ENCODE data around the gene BRD4.

- no peak for TF ChIP-seq CREB1 (IDR thresholded peaks at IDR 0.05)
- no peak for TF ChIP-seq CREB1 (CRISPR knock-in tag; IDR thresholded peaks at IDR 0.05)
- no peak for TF ChIP-seq CTCF (CRISPR knock-in tag; IDR thresholded peaks at IDR 0.05)
- no peak for TF ChIP-seq GABPB1 (CRISPR knock-in tag; IDR thresholded peaks at IDR 0.05)
- TF ChIP-seq THRA (CRISPR knock-in tag; IDR thresholded peaks at IDR 0.05; ENCODE audit: borderline replicate concordance), result no peak
- no peak for TF ChIP-seq HMGXB3 (CRISPR knock-in tag; IDR thresholded peaks at IDR 0.05; ENCODE audit: borderline replicate concordance)
- no peak for TF ChIP-seq ELF4 (CRISPR knock-in tag; IDR thresholded peaks at IDR 0.05; ENCODE audit: borderline replicate concordance)
- no peak for TF ChIP-seq ZNF451 (CRISPR knock-in tag; IDR thresholded peaks at IDR 0.05)
Measured at GRCh38 chr19:15284091-15284490, 48.2 kb downstream of the BRD4 start.
